VCaP (cell line): ENCODE data around the gene SURF1.

Experiments used
- H3K27ac ChIP-seq: fragments of 450-650 bp; 2 replicates; pipeline ENCODE4 v1.5.1; 2017
- TF ChIP-seq, protein P1 (sequence below): fragments of 450-650 bp; conservative IDR thresholded peaks from 2 replicates; pipeline ENCODE4 v1.5.1; 2017; ENCODE audit warnings: mild to moderate bottlenecking, moderate library complexity

Gene SURF1, protein sequence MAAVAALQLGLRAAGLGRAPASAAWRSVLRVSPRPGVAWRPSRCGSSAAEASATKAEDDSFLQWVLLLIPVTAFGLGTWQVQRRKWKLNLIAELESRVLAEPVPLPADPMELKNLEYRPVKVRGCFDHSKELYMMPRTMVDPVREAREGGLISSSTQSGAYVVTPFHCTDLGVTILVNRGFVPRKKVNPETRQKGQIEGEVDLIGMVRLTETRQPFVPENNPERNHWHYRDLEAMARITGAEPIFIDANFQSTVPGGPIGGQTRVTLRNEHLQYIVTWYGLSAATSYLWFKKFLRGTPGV

DNA sequence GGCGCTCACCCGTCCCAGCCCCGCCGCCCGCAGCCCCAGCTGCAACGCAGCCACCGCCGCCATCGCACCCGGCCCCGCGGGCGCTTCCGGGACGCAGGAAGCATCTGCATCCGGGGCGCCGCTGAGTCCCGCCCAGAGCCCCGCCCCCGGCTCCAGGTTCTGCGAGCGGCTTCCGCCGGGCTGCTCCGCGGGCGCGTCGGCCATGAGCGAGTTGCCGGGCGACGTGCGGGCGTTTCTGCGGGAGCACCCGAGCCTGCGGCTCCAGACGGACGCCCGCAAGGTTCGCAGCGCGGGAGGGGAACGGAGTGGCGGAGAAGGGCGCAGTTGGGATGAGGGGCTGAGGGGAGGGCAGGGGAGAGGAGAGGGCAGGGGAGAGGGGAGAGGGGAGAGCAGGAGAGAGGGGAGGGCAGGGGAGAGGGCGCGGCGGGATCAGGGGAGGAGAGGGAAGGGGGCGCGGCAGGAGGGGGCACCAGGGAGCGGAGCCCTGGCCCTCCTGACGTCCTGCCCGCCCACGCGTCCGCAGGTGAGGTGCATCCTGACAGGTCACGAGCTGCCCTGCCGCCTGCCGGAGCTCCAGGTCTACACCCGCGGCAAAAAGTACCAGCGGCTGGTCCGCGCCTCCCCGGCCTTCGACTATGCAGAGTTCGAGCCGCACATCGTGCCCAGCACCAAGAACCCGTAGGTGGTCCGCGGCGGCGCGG, at the start of gene SURF1, which contains the start of gene SURF2:
Gene SURF1, minus strand, starts transcription at position 97 of the 701 bp plus-strand sequence. Its CDS starts 34 bp downstream, at position 63.
Gene SURF2, plus strand, starts transcription at position 160 of the 701 bp plus-strand sequence. Its CDS starts 43 bp downstream, at position 203.
- TF ChIP-seq, protein P1, sequence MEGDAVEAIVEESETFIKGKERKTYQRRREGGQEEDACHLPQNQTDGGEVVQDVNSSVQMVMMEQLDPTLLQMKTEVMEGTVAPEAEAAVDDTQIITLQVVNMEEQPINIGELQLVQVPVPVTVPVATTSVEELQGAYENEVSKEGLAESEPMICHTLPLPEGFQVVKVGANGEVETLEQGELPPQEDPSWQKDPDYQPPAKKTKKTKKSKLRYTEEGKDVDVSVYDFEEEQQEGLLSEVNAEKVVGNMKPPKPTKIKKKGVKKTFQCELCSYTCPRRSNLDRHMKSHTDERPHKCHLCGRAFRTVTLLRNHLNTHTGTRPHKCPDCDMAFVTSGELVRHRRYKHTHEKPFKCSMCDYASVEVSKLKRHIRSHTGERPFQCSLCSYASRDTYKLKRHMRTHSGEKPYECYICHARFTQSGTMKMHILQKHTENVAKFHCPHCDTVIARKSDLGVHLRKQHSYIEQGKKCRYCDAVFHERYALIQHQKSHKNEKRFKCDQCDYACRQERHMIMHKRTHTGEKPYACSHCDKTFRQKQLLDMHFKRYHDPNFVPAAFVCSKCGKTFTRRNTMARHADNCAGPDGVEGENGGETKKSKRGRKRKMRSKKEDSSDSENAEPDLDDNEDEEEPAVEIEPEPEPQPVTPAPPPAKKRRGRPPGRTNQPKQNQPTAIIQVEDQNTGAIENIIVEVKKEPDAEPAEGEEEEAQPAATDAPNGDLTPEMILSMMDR, result peak; percentile 17
- H3K27ac ChIP-seq, result peak within 1 kb of the TSS; percentile 98

DNA sequence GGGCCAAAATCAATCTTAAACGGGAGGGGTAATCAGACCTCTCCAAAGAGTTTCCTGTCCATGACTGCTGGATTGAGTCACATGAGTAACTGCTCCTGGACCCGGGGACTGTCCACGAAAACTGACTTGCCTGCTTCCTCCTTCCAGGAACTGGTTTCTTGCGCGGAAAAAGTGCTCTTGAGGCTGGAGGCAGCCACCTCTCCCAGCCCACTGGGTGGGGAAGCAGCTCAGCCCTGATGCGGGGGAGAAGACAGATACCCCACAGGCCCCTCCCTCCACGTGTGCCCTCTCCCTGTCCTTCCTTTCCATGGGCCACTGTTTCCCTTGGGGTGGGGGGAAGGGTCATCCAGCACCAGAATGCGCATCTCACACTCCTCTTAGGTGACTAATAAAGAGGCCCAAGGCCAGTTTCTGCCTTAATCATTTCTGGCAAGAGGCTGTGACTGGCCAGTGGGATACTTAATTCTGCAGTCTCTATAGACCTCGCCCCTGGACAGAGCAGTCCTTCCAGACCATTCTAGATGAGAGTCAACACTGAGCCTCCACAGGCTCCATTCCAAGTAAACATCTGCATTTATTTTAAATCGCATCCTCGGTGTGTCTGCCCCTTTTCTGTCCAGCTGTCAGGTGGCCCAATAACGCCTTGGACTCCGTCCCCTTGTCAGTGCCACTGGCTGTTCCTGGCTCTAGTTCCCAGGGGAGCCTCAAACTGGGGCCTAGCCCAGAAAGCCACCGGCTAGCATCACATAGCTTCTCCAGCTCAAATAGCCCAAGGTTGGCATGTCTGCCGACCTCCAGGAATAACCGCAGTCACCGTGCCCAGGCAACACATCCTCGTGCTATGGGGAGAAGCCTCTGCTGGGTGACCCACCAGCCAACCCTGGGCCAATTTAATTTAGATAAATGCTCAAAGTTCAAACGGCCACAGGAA, 49.5 kb upstream of the SURF1 start:
- TF ChIP-seq, protein P1, result no peak
- no peak overlapping the region for H3K27ac ChIP-seq

DNA sequence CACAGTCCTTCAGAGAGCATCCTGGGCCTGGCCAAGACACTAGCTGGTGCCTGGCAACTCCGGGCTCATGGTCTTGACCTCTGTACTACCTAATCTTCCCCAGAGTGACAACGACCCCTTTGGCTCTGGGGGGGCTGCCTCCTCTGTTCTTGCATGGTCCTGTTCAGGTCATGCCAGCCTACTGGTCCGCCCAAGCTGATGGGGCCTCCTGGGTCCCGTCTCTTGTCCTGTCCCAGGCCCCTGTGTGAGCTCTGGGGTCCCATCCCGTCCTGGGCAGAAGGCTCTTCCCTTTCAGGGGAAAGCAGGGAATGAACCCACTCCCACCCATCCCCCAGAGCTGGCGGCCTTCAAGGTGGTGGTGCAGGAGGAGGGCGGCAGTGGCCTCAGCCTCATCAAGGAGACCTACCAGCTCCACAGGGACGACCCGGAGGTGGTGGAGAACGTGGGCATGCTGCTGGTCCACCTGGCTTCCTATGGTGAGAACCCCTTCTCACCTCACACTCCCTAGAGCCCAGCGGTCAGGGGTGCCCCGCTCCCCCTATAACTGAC, 48.2 kb upstream of the SURF1 start:
- TF ChIP-seq, protein P1, result no peak
- peak overlapping the region; percentile 32; the same call in 1 of the 2 replicates for H3K27ac ChIP-seq

DNA sequence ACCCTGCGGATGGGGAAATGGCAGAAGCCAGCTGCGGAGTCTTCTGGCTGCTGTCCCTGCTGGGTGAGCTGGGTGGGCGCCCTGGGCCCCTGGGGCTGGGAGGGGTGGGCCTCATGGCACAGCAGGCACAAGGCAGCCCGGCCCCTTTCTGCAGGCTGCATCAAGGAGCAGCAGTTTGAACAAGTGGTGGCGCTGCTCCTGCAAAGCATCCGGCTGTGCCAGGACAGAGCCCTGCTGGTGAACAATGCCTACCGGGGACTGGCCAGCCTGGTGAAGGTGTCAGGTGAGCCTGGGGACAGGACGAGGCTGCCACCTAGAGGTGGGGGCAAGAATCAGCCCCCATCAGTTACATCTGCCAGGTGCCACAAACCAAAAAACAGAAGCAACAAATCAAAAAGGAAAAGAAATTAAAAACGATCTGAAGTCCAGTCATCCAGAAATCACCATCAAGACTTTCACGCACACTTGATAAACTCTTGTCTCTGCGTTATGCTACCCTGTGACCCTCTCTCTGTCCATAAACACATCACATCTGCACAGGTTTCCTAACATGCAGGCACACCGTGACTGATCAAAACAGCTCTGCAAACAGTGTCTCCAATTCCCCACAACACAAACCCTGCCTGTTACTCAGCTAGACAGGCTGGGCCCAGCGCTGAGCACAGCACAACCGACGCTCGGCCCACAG, 47.6 kb upstream of the SURF1 start:
- peak overlapping the region; percentile 32 for H3K27ac ChIP-seq
- TF ChIP-seq, protein P1, result peak; percentile 95

DNA sequence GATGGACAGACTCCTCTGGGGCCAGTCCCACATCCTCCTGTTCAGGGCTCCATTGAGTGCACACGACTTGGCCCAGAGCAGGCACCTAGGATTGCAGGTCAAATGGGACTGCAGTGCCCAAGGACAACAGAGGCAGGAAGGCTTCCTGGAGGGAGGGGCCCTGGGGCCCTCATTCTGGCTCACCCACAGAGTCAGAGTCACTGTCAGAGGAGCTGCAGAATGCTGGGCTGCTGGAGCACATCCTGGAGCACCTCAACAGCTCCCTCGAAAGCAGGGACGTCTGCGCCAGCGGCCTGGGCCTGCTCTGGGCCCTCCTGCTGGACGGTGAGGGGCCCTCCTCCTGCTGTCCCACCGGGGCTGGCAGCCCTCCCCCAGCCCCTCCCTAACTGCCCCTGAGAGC, 46.4 kb upstream of the SURF1 start:
- TF ChIP-seq, protein P1, result no peak
- H3K27ac ChIP-seq, result no peak overlapping the region; the same call in 1 of the 2 replicates

DNA sequence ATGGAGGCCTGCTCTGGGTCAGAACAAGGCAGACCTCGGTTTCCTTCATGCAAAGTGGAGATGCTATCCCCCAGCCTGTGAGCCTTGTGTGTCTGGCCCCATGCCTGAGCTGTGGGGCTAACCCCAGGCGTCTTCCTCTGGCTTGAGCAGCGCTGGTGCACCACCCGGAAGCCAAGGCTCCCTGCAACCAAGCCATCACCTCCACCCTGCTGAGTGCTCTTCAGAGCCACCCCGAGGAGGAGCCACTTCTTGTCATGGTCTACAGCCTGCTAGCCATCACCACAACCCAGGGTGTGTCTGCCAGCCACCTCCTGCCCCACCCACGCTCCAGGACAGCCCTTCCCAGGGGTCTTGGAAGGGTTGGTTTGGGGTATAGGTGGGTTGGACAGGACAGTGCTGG, 45.3 kb upstream of the SURF1 start:
- H3K27ac ChIP-seq, result no peak overlapping the region
- TF ChIP-seq, protein P1, result no peak
